Measurements from ENCODE around the gene ADAMTSL1.

Gene ADAMTSL1

DNA sequence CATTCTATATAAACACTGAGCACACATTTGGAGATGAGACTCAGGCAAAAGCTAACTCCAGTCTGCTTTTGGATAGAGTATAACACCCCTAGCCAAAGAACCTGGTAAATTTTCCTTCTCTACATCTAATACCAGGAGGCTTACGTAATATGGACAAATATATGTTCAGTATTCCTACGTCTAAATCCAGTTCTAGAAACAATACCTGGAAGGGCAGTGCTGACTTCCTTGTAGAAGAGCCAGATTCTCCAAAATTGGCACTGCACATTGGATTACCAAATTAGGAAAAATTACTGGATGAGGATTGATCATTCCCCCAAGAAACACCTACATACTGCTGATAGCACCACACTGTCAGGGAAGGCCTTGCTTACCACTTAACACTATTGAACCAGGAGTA is 311.7 kb downstream of the ADAMTSL1 start:
- H3K36me3 ChIP-seq (ENCODE audit: insufficient read depth, low read length): no peaks in the 10 kb centered on the region
- H3F3A ChIP-seq (ENCODE audit: low read depth): no peaks in the 10 kb centered on the region; the same call in 1 of the 2 replicates
- no peak for TF ChIP-seq EZH2phosphoT487 (IDR thresholded peaks at IDR 0.05; ENCODE audit: borderline replicate concordance)
- TF ChIP-seq, protein P1, sequence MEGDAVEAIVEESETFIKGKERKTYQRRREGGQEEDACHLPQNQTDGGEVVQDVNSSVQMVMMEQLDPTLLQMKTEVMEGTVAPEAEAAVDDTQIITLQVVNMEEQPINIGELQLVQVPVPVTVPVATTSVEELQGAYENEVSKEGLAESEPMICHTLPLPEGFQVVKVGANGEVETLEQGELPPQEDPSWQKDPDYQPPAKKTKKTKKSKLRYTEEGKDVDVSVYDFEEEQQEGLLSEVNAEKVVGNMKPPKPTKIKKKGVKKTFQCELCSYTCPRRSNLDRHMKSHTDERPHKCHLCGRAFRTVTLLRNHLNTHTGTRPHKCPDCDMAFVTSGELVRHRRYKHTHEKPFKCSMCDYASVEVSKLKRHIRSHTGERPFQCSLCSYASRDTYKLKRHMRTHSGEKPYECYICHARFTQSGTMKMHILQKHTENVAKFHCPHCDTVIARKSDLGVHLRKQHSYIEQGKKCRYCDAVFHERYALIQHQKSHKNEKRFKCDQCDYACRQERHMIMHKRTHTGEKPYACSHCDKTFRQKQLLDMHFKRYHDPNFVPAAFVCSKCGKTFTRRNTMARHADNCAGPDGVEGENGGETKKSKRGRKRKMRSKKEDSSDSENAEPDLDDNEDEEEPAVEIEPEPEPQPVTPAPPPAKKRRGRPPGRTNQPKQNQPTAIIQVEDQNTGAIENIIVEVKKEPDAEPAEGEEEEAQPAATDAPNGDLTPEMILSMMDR (conservative IDR thresholded peaks at IDR 0.05; ENCODE audit: low read length): no peak
- H3K27me3 ChIP-seq (ENCODE audit: insufficient read depth, low read length, poor library complexity, severe bottlenecking): no peaks in the 10 kb centered on the region
- no peak overlapping the region for H2AFZ ChIP-seq (ENCODE audit: low read length)
- no peaks in the 10 kb centered on the region for H3K9me3 ChIP-seq (ENCODE audit: insufficient read depth, low read depth, low read length)
- H4K20me1 ChIP-seq (ENCODE audit: insufficient read depth, low read length, poor library complexity, severe bottlenecking): no peaks in the 10 kb centered on the region
- H3K4me1 ChIP-seq (ENCODE audit: insufficient read depth, low read length, poor library complexity, severe bottlenecking): no peaks in the 10 kb centered on the region
- no peak overlapping the region for H3K4me3 ChIP-seq (ENCODE audit: low read length, poor library complexity, severe bottlenecking)
- no peaks in the 10 kb centered on the region for H3K79me2 ChIP-seq (ENCODE audit: insufficient read depth, low read length)
- no peak overlapping the region for H3K4me2 ChIP-seq (ENCODE audit: low read depth, low read length, poor library complexity, severe bottlenecking)
- H3K9ac ChIP-seq (ENCODE audit: low read depth, low read length, poor library complexity, severe bottlenecking): no peak overlapping the region
- H3K9me2 ChIP-seq (replicated peaks; ENCODE audit: low read depth, low read length): no peaks in the 10 kb centered on the region

DNA sequence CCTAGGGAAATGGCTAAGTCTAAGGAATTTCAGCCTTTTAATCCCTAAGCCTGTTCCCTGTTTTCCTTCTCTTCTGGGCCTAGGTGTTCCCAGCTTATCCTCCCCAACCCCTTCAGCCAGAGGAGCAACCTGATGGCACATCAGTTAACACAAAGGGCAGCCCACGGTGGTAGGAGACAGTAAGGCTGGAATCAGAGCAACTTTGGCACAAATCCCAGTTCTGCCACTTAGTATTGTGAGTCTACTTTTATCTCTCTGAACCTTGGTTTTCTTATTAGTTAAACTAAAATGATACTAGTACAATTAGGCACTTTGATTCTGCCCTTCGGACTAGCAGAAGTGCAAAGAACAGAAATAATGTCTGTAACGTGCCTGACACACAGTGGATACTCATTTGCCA is 312.2 kb downstream of the ADAMTSL1 start:
- TF ChIP-seq, protein P1 (conservative IDR thresholded peaks at IDR 0.05; ENCODE audit: low read length): no peak
- no peak for TF ChIP-seq EZH2phosphoT487 (IDR thresholded peaks at IDR 0.05; ENCODE audit: borderline replicate concordance)
- no peak overlapping the region for H3K4me3 ChIP-seq (ENCODE audit: low read length, poor library complexity, severe bottlenecking)
- no peaks in the 10 kb centered on the region for H3K9me2 ChIP-seq (replicated peaks; ENCODE audit: low read depth, low read length)
- no peaks in the 10 kb centered on the region for H4K20me1 ChIP-seq (ENCODE audit: insufficient read depth, low read length, poor library complexity, severe bottlenecking)
- H3K36me3 ChIP-seq (ENCODE audit: insufficient read depth, low read length): no peaks in the 10 kb centered on the region
- no peak overlapping the region for H3K9ac ChIP-seq (ENCODE audit: low read depth, low read length, poor library complexity, severe bottlenecking)
- H3K9me3 ChIP-seq (ENCODE audit: insufficient read depth, low read depth, low read length): no peaks in the 10 kb centered on the region
- H3K4me2 ChIP-seq (ENCODE audit: low read depth, low read length, poor library complexity, severe bottlenecking): no peak overlapping the region
- no peak overlapping the region for H2AFZ ChIP-seq (ENCODE audit: low read length)
- H3K27me3 ChIP-seq (ENCODE audit: insufficient read depth, low read length, poor library complexity, severe bottlenecking): no peaks in the 10 kb centered on the region
- no peaks in the 10 kb centered on the region for H3F3A ChIP-seq (ENCODE audit: low read depth)
- H3K4me1 ChIP-seq (ENCODE audit: insufficient read depth, low read length, poor library complexity, severe bottlenecking): no peaks in the 10 kb centered on the region
- no peaks in the 10 kb centered on the region for H3K79me2 ChIP-seq (ENCODE audit: insufficient read depth, low read length)

DNA sequence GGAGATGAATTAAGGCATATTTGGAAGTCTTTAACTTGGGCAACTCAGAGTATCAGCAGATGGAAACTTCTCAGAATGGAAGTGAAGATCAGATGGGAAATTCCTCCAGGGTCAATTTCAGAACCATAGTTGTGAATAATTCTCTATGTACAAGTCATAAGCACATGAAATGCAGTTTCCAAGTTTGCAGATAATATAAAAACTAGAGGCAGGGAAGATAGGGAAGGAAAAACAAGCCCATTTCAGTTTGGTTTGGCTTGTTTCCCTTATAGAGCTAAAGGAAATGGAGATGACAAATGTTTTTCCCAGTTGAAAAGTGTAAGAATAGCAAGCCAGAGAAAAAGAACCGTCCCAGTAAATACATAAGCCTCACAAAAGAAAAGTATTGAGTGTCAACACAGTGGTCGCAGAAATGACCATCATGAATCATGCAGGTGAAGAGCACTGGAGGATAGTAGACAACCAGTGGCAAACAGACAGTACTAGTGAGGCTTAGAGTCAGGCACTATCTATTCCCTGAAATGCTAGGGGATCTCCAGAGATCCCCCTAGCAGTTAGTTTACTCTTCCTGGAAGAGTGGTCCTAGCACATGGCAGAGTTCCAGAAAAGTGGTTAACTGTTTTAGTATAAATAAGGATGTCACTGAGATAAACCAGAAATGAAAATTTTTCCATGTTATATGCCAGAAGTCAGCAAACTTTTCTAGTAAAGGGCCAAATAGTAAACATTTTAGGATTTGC is 313.1 kb downstream of the ADAMTSL1 start:
- no peaks in the 10 kb centered on the region for H3K4me1 ChIP-seq (ENCODE audit: insufficient read depth, low read length, poor library complexity, severe bottlenecking)
- no peaks in the 10 kb centered on the region for H3K27me3 ChIP-seq (ENCODE audit: insufficient read depth, low read length, poor library complexity, severe bottlenecking)
- no peak overlapping the region for H3K9ac ChIP-seq (ENCODE audit: low read depth, low read length, poor library complexity, severe bottlenecking)
- no peaks in the 10 kb centered on the region for H3K36me3 ChIP-seq (ENCODE audit: insufficient read depth, low read length)
- H3K4me2 ChIP-seq (ENCODE audit: low read depth, low read length, poor library complexity, severe bottlenecking): no peak overlapping the region
- no peaks in the 10 kb centered on the region for H3K9me3 ChIP-seq (ENCODE audit: insufficient read depth, low read depth, low read length)
- H3F3A ChIP-seq (ENCODE audit: low read depth): no peaks in the 10 kb centered on the region
- no peak overlapping the region for H2AFZ ChIP-seq (ENCODE audit: low read length)
- H3K4me3 ChIP-seq (ENCODE audit: low read length, poor library complexity, severe bottlenecking): no peak overlapping the region
- H4K20me1 ChIP-seq (ENCODE audit: insufficient read depth, low read length, poor library complexity, severe bottlenecking): no peaks in the 10 kb centered on the region
- H3K9me2 ChIP-seq (replicated peaks; ENCODE audit: low read depth, low read length): no peaks in the 10 kb centered on the region
- H3K79me2 ChIP-seq (ENCODE audit: insufficient read depth, low read length): no peaks in the 10 kb centered on the region
- TF ChIP-seq, protein P1 (conservative IDR thresholded peaks at IDR 0.05; ENCODE audit: low read length): no peak
- TF ChIP-seq EZH2phosphoT487 (IDR thresholded peaks at IDR 0.05; ENCODE audit: borderline replicate concordance): no peak
